Islet precursor cell (in vitro differentiated cells): ENCODE data around the gene LAMB4.

Experiments used
- DNase-seq: peaks from one replicate; pipeline ENCODE4 v3.0.0-alpha.2; 2018

The LAMB4 gene

DNA sequence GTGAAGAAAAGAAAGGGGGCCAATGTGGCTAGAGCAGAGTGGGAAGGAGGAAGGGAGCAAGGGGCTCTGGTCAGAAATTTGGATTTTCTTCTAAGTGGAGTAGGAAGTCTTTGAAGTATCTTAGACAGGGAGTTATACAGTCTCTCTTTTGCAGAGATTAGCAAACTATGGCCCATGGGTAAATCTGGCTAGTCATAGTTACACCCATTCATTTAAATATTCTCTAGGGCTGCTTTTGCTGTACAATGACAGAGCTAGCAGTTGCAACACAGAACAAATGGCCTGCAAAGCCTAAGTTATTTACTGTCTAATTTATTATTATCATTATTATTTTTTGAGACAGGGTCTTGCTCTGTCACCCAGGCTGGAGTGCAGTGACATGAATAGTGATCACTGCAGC is 10.5 kb upstream of the LAMB4 start:
- DNase-seq: no peak

DNA sequence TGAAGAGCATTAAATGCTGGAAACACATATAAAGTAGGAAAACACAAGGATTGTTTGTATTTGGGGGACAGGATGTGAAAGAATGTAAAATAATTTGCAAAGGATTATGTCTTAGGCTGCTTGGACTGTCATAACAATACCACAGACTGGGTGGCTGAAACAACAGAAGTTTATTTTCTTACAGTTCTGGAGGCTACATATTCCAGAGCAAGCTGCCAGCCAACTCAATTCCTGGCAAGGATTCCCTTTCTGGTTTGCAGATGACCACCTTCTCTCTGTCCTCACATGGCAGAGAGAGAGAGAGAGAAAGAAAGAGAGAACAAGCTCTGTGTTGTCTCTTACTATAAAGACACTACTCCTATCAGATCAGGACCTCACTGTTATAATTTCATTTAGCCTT is 8.8 kb upstream of the LAMB4 start:
- no peak for DNase-seq

DNA sequence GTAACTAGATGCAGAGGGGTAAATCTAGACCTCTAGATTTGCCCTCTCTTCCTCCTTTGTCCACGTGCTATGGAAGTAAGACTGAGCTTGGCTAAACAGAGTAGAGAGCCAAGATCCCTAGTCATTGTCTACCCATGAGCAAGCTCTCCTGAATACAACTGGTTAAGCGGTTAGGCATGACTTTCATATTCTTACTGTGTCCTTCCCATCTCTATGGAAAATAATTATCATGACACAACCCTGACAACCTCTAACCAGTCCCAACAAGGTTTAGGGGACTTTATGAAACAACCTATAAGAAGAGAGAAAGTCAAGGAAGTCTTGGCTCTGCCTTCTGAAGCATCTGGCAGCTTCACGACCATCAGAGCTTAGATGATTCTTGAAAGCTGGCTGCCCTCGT is 7.8 kb upstream of the LAMB4 start:
- no peak for DNase-seq

DNA sequence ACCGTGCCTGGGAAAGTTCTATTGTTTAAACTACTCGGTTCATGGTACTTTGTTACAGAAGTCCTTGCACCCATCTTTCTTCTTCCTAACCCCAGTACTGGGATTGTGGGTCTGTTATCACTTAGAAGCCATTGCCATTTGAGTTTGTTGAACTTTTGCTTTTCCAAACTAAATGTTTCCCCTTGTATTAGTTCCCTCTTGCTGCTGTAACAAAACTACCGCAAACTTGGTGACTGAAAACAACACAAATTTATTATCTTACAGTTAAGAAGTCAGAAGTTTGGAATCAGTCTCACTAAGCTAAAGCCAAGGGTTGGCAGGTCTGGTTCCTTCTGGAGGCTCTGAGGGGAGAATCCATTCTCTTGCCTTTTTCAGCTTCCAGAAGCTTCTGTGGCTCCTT is 6.9 kb upstream of the LAMB4 start:
- DNase-seq: no peak

DNA sequence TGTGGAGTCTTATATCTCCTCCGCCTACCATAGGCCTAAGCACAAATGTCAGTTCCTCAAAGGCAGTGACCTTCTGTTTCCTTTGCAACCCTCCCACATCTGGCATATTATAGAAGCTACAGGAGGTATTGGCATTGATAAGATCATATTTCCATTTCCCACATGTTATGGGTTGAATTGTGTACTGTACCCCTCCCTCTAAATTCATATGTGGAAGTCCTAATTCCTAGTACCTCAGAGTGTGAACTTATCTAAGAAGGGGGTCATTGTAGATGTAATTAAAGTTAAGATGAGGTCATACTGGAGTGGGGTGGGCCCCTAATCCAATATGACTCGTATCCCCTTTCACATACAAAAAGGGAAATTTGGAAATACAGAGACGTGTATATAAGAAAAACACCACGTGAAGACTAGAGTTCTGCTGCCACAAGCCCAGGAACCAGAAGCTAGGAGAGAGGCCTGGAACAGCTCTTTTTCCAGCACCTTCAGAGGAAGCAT is 6.1 kb upstream of the LAMB4 start:
- no peak for DNase-seq

DNA sequence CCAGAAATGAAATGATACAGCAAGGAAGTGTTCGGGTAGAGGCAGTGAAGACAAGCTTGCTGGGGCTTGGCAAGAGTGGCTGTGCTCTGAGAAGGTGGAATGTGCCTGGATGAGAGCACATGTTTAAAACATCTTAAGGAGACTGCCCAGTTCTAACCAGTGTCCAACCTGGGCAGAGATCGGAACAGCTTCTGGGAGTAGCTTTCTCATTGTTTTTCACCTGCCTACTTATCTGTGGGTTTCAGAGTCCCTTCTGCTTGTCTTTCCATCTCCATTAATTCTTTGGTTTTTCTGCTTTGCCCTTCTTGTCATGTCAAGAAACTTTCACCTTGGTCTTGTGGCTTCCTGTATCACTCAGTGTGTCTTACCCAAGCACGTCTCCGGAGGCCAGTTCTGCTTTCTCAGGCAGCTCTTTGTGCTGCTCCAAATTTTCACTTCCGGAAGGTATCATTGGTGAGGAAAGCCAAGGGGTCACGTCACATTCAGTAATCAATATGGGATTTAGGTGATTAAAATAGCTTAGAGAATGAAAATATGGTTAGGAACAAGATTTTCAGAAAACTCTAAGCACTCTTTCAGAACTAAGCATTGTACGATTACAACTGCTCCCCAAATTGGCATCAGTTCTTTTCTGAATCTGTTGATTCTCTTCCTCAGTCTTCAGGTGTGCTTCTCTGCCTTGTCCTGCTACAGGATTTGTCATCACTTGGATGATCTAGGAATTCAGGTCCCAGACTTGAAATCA is 5.5 kb upstream of the LAMB4 start:
- DNase-seq: no peak

DNA sequence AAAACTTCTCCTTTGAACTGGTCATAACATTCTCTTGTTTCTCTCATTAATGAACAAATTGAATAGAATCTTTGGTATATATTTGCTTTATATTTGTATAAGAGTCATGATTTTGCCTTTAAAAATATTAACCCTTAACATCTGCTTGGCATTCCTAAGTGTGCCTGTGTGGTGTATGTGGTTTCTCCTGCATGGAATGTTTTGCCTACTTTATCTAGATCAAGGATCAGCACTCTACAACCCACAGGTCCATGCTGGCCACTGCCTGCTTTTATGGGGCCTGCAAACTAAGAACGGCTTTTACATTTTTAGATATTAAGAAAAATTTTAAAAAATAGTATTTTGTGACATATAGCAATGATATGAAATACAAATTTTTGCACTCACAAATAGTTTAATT is 4.3 kb upstream of the LAMB4 start:
- no peak for DNase-seq

DNA sequence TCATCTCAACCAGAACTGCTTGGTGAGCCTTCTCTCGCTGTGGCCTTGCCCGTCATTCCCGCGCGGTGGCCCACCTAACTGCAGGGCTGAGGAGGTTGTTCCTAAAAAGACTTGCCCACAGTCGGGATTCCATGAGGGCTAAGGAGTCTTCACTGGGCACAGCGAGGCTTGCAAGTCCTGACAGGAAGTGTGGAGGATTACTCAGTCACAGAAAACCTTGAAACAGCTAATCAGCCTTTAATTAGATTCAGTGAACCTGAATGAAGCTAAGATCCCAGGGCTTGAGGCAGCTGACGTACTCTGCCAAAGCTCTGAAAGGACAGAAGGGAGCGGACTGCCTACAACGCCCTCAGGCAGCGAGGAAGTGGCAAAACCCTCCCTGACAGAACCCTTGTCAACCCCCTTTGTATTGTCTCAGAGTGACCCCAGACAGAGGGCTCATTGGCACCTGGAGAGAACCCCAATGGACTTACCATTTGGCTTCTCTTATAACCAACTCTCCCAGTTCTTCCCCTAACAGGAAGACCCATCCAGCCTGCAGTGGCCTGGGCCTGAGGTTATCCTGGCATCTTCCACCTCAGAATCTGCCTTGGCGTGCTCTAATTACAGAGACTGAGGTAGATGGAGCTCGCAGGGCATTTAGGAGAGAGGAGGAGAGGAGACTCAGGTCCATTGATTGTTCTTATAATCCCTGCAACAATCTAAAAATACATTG is 2.5 kb upstream of the LAMB4 start:
- DNase-seq: peak; percentile 73

DNA sequence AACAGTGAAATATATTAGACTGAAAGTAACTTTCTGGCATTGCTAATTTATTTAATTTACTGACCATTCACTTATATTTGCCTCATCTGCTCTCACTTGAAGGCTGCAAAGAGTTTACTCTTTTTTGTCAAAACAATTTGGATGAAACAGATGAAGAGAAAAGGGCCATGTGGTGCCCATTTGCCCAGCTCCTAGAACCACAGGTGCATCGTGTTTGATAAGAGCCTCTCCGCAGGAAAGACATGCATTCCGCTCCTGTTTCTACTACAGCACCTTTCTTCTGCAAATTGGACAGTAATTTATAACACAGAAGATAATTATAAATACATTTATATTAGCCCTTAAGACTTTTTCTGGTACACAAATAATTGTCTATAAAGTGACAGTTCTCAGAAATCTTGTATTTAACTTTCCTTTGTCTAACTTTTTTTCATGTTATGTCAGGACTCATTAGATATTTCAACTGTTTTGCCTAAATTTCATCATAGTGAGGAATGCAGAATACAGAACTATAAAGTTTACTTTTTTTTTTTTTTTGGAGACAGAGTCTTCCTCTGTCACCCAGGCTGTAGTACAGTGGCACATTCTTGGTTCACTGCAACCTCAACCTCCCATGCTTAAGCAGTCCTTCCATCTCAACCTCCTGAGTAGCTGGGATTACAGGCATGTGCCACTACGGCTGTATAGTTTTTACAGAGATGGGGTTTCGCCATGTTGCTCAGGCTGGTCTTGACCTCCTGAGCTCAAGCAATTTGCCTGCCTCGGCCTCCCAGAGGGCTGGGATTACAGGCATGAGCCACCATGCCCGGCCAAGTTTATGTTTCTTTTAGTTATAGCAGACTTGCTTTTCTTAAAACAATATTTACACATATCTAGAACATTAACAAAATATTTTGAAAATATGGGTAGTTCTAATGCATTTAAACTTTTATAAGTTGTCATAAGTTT is 869 bp downstream of the LAMB4 start:
- no peak for DNase-seq

DNA sequence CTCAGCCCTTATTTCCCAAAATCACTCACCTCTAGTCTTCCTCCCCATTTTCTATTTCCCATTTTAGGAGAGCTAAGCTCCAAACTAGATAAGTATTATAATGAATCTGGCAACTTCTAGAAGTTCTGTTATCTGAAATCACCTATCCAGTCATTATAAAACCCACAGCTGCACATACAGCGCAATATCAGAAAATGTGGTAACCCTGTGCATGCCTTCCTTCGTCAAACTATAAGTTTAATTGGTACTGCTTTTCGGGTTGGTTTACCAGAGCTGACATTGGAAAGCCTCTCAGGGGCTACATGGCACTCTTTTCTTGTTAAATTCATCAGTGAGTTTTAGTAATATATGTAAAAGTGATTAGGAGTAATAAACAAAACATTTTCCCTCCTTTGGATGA is 1.6 kb downstream of the LAMB4 start:
- no peak for DNase-seq

DNA sequence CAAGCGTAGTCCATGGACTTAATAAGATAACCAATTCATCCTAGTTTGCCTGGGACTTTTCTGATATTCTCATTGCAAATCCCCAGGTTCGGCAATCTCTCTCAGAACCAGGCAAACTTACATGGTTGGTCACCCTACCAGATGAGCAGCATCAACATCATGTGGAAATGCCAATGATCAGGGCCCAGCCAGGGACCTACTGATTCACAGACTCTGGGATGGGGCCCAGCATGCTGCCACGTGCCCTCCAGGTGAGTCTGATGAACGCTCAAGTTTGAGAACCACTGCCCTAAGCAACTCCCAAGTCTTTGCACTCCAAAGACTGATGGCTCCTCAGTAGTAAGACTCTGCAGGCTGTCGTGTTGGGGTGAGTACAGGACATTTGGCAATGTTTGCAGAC is 2.7 kb downstream of the LAMB4 start:
- DNase-seq: no peak

DNA sequence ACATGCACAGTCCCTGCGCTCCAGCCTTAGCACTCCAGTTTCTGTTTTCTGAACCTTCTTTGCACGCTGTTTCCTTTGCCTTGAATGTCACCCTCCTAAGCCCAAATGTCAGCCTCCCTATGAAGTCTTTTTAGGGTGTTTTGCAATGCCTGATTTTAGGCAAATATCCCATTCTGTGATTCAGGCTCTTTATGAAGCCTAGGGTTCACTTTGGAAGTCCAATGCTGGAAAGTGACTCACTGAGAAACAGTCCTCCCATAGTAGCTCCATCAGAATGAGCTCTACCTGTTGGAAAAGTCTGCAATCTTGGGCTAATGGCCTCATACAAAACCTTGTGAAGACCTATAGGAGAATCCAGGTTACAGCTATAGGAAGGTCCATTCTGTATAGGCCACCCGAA is 5.3 kb downstream of the LAMB4 start:
- DNase-seq: no peak

DNA sequence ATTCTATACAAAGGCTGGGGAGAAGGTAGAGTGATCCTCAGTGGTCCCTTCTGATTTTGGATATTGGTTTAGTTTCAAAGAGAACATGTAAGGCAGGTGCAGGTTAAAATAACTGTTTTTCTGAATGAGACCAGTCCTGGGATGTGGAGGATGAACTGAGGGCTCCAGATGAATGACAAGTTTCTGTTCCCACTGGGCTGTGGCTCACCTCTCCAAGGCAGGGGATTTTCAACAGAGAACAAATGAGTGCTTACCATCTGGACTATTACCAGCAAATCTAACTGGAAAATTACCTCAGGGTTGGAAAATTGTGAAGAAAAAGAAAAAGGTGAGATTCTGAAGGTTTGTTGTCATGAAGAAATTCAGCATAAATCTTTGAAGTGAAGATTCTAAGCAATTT is 8.0 kb downstream of the LAMB4 start:
- no peak for DNase-seq

DNA sequence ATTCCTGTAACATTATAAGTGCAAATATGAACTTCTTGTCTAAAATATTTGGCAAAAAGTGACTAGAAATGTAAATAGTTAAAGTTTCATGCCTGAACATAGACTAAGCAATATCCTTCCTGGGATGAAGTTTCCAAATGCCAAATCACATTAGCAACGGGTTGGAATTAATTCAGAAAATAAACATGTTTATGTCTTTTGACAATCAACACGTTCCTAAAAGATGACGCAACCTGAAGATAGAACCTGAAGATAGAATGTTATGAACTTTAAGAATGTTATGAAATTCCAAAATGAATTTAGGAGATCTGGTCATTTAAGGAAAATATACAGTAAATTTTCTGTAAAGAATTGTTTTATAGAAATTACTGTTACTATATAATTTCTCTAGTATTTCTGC is 9.2 kb downstream of the LAMB4 start:
- DNase-seq: no peak

DNA sequence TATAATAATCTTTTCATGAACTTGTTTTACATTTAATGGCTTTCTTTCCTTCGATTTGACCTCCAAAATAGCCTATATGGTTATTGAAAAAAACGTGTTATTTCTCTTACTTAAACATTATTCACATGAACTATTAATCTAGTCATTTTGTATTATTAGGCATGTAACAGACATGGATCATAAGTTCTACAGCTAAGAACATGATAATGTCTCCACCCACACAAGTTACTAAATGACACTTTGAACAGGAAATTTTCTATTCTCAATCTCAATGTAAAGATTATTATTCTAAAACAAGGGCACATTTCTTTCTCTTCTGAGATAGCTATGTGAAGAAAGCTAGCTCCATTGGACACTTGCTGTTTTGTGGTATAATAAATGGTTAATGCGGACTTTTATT is 10.0 kb downstream of the LAMB4 start:
- DNase-seq: no peak

DNA sequence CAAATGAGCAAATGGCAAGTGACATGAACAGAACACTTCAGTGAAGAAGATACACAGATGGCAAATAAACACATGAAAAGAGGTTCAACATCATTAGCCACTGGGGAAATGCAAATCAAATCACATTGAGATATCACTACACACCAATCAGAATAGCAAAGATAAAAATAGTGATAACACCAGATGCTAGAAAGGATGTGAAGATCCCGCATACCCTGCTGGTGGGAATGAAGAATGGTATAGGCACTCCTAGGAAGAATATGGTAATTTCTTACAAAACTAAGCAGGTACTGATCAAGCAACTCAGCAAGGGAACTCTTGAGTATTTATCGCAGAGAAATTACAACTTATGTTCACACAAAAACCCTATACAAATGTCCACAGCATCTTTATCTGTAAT is 11.2 kb downstream of the LAMB4 start:
- DNase-seq: no peak

DNA sequence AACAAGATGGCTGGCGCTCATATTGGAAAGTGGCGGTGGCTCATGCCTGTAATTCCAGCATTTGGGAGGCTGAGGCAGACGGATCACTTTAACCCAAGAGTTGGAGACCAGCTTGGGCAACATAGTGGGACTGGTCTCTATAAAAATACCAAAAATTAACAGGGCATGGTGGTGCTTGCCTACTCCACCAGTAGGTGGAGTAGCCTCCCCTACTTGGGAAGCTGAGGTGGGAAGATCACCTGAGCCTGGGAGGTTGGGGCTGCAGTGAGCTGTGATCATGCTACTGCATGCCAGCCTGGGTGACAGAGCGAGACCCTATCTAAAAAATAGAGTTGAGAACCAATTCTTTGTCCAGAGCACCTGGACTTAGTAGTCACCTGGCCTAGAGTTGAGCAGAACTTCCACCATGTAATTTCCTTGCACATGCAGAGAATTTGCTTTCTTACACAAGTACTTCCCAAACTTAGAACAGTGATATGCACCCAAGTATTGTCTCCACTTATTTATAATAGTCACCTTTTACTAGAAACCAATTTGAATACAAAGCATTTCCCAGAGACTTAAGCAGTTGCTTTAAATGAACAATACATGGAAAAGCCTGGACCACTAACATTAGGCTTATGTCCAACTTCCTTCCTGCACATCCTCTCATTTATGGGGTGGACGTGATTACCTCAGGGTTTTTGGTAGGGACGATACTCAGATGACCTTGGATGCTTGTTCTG is 15.9 kb downstream of the LAMB4 start:
- peak; percentile 69 for DNase-seq

DNA sequence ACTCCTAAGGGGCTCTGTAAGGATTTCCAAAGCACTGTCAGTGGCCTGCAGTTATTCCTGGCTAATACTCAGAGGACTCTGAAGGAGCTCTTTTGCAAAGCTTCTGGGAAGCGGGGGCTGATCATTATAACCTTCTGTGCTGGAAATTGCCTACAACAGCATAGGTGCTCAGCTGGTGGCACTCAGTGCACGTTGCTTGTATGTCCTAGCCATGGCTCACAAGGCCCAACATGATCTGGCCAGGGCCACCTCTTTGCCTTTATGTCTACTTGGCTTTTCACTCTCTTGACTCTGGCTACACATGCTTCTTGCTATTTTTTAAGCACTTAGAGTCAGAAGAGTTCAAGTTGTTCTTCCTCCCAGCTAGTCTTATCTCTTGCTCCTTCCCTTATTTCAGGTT is 17.5 kb downstream of the LAMB4 start:
- DNase-seq: no peak

DNA sequence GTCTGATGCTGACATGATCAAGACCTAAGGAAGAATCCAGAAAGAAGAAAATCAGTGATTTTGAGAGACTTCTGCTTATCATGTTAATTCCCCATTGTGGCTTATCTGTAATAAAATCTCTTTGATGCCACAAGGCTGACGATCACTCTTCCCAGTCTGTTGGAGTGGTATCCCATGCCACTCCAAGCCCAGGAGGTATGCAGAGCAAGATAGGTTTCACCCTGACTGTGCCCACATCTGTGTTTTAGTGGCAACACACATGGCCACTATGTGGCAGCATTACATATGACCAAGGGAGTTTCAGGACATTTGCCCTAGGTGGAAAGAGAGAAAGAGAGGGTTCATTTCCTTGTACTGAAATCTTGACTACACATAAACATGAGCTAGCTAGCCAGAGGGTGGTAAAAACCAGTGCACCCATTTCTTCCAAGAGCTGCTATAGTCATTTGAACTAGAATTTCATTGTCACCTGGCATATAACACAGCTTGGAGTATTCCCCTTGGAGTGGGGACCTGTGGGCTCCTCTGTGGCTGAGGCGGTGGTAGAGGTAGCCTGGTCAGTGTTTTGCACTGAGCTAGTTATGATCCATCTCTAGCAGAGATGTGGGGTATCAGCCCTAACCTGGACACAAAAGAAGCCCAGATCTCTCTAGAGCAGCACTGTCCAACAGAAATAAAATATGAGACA is 20.8 kb downstream of the LAMB4 start:
- DNase-seq: no peak

DNA sequence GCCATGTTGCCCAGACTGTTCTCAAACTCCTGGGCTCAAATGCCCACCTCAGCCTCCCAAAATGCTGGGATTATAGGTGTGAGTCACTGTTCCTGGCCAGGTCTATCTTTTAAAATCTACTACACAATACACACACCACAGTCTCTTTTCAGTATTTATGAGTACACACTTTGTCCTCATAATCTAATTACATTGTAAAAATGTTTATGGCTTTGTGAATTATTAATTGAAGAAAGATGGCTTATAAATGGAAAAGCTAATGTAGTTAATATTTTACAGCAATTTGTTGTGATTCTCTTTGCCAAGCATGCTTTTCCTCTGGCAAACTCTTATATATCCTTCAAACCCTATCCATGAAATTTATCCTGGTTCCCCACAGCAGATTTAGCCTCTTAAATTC is 22.0 kb downstream of the LAMB4 start:
- DNase-seq: no peak

DNA sequence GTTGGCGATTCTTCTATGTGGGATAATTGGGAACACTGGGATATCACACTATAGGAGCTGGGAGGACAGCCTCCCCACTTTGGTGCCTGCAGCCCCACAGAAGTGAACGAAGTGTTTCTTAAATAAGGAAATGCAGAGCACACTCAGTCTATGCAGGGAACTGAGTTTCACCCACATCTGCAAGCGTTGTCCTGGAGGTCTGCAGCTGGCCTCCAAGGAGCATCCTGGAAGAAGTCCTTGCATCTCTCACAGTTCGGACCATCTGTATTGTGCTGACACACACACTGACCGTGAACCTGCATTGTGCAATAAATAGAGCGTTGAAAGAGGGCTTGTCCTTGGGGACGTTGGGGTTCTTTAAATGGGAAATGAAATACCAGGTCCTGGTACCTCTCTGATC is 25.8 kb downstream of the LAMB4 start:
- DNase-seq: no peak
